NCI-H69 (cell line): ENCODE measurements around the gene BIRC7.

Experiments used
- DNase-seq: peaks from one replicate; lab custom pipeline; 2025; lab: John Stamatoyannopoulos, UW

BIRC7 gene

DNA sequence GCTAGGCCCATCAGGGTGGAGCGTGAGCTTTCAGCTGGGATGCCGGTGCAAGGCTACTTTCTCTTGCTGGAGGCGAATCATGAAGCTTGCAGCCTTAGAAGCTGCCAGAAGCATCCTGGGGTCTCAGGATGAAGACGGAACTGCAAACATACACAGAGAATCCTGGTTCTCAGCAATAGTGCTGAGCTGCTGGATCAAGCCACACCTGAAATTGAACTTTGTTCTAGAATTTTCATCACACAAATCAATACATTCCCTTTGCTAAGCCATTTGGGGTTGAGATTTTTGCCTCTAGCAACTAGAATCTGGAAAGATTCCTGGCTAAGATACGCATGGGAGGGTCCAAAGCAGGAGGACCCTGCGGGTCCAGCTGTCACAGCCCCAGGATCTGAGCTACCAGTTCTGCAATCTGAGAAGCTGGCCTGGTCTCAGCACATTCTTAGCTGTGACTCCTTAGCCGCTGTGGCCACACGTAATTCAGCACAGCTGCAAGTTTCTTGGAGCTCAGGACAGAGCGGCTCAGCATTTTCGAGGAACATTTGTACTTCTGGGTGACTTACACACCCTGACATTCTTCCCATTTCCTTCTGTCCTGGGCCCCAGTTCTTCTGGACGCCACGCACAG, 30.3 kb downstream of the BIRC7 start:
- no peak for DNase-seq

DNA sequence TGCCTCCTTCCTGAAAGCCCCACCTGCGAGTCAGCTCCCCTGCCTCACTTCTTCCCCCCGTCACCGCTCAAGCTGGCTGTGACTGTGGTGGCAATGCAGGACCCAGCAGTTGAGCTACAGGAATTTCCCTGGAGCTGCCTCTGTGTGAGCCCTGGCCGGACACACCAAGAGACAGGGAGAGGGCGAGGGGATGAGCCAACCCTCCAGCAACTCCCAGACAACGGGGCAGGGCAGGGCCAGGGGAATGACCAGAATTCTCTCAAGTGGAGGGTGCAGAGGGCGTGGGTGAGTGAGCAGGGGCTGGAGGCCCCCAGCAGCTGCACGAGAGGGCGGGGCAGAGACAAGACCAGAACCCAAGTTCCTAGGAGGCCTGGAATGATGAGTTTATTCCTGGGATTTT, 32.0 kb downstream of the BIRC7 start:
- no peak for DNase-seq

DNA sequence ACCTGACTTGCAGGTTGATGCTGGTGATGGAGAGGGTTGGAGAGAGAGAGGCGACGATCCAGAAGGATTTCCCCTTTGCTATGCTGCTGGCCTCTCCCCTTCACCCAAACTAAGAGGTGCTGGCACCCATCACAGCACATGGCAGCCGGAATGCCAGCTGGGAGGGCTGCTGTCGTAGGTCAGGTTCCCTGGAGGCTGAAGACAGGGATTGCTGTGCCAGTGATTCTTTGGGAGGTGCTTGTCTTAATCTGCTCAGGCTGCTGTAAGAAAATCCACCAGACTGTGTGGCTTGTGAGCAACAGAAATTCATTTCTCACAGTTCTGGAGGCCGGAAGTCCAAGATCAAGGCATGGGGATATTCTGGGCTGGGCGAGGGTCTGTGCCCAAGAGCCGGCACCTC, 32.6 kb downstream of the BIRC7 start:
- no peak for DNase-seq

DNA sequence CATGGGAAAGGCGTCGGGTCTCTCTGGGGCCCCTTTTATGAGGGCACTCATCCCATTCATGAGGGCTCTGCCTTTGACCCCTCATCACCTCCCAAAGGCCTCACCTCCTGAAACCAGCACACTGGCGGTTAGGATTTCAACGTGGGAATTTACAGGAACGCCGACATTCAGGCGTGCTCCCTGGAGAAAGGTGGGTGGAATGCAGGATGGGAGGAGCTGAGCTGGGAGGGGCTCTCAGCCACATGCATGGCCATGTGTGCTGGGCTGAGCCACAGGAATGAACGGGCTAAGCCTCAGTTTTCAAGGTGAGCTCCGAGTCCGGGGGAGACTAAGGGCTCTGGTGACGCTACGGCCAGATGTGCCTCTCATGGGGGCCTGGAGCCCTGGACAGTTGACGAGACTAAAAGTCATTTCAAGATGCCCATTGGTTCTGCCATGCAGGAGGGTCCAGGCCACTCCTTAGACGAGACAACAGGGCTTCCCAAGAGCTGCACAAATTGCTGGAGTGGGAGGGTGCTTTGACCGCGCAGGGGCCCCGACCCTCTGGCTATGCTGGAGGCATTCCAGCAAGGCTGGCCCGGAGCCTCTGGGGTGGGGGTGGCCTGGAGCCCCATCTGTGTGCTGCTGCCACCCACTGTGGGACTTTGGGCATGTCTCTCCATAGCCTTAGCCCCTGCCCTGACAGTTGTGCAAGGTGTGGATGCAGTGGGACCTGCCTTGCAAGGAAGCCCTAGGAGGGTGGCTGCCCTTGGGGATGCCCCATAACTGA, 33.1 kb downstream of the BIRC7 start:
- no peak for DNase-seq

DNA sequence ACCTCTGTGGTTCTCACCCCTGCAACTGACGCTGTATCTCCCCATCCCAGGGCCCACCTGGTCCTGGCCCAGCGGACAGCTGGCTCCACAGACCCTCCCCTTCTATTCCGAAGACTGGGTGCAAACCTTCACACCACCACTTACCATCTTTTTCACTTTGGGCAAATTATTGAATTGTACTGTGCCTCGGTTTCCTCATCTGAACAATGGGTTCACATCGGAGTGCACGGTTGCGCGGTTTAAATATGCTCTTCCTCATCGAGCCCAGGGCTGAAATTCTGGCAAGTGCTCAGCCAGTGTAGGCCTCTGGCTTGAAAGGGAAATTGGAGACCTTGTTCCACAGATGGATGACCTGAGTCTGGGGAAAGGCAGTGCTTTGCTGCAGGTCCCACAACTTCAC, 34.0 kb downstream of the BIRC7 start:
- DNase-seq = no peak

DNA sequence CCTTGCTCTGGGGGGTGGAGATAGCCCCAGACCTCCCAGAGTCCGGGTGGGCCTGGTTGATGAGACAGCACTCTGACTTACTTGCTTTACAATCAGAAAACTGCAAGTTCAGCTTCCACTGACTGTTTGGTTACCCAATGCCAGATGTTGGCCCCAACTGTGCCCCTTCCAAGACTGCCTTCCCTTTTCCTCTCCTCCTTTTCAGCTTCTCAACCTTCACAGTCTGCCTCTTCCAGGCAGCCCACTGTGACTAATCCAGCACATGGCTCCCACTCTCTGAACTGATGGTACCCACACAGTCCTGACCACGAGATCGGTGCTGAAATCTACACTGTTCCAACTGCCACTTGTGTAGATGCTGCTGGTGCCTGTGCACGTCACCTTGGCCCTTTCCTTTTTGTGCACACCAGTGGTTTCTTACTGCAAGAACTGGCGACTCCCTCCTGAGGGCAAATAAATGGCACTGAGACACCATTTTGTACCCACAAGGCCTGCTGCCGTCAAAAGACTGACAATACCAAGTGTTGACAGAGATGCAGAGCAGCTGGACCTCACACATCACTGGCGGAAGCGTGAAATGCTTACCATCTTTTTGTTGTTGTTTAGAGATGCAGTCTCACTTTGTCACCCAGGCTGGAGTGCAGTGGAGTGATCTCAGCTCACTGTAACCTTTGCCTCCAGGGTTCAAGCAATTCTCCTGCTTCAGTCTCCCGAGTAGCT, 35.1 kb downstream of the BIRC7 start:
- DNase-seq = no peak

DNA sequence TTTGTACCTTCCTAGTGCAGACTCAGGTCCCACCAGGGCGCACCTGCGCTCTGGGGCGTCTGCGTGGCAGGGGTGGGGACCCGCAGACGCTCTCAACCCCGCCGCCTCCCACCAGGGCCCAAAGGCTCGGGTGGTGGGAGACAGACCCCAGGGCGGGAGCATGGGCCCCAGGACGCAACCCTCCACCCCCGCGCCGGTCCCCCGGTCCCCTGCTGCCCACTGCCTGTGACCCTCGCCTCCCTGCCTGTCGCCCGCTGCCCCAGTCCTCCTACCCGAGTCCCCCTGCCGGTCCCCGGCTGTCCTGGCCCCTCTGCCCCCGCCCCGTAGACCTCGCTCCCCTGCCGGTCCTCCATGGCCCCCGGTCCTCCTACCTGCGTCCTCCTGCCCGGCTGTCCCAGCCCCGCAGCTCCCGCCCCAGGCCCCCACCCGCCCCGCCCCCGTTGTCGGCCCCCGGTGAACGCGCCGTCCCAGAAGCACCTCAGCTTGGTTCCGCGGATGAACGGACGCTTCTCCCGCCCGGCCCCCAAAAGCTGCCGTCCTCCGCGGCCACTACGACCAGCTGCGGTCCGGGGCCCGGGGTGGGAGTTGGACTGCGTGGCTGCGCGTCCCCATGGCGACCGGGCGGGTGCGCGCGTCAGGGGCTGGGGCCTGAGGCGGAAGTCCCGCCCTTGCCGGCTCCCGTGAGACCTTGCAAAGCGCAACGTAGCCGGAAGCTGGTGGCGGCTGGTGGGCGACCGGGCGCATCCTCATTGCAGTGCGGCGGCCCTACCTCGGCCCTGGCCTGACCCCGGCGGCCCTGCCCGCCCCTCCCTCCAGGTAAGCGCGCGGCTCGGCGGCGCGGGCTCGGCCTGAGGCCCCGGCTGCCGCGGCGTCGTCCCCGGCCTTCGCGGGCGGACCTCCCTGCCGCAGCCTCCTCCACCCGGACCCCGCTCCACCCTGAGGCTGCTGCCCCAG, 36.7 kb downstream of the BIRC7 start, which contains the start of gene ARFGAP1:
Gene ARFGAP1 (plus strand): TSS at position 709 of the 954 bp plus-strand sequence. CDS start 2,768 bp downstream, outside the sequence.
- peak; percentile 88 for DNase-seq

DNA sequence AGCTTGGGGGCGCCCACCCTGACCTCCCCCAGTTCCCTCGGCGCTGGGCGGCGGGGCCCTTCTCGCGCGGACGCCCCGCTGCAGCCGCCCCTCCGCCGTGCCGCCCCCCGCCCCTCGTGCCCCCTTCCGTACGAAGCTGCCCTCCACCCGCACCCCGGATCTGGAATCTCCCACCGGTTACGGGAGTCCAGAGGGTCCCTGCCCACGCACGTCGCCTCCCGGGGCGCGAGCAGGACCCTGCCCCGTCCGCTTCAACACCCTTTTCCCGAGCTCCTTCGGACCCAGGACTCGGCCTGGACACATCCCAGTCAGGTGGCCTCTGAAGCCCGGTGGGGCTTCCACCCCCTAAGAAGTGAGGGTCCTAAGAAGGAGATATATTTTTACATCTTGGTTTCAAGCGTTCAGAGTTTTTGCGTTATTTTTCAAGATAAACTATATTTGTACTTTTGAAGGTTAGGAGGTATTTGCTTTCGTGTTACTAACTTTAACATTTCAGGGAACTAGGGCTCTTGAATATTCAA, 37.4 kb downstream of the BIRC7 start:
- no peak for DNase-seq

DNA sequence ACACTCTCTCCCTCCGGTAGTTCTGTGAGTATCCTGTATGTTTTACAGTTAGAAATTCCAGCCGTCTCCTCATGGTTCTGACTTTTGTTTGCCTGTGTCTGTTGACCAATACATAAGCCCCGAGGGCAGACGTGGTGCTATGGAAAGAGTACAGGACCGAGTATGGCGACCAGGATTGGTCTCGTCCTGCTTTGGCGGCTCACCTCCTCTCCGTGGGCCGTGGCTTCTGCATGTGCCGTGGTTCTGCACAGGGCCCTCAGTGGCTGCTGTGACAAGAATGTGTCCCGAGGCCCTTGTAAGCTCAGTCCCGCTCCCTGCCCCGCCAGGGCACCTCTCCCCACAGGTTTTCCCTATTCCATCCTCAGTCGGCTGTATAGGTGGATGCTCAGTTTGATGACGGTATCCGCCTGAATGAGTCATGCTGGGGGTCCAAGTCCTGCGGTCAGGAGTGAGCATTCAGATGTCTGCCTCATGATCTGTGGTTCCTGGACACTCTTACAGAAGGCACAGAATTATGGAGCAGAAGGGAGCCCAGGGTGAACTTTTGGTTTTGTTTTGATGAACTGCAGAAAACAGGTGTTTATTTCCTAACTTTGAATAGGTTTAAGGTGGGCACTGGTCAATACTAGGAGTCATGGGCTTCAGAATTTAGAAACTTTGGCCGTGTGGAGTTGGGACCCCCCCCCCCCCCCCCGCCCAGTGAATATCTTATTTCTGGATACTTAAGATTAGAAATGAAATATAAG, 38.1 kb downstream of the BIRC7 start:
- peak; percentile 10 for DNase-seq

DNA sequence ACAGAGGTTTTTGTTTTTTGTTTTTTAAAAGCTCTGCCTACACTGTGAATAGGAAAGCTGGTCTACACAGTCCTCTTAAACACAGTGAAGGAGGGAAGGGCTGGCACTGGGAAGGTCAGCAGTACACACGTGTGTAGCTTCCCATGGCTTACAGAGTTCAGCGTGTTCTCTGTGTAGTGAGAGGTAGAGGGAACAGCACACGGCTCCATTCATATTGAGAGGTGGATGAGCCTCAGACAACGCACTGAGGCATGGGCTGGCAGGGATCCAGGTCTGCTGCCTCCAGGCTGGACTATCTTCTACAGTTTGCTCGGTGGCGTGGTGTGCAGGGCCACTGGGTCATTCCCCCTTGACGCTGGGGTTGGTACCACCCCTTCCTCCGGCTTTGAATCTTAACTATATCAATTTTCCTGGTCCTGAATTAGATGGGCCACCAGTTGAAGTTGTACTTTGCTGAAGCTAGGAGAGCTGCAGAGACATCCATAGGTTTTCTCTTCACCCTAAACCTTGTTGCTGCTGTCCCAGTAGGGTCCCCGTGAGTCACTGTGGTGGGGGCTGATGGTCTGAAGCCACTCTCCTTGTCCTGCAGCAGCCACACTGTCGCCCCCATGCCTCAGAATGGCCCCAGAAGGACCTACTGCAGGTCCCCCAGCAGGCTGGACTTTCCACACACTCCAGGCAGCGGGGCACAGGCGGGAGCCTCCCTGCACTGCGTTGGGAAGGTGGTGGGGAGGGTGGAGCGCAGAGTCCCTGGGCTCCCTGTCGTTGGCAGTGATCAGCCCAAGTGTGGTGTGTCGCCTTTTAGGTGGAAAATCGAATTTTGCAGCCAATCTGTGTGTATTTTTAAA, 38.9 kb downstream of the BIRC7 start:
- DNase-seq = no peak

DNA sequence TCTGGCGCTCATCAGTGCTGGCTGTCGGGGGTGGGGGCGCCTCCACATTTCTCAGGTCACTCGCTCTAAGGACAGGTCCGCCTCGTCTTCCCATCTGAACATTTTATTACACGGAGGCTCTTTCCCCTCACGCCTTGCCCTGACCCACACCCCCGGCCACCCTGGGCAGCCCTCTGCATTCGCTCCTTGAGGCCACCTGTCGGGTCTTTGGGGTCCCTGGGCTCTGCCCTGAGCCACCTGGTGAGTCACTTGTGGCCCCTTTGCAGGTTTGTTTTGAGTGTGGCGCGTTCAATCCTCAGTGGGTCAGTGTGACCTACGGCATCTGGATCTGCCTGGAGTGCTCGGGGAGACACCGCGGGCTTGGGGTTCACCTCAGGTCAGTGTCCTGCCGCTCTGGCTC, 40.1 kb downstream of the BIRC7 start:
- no peak for DNase-seq

DNA sequence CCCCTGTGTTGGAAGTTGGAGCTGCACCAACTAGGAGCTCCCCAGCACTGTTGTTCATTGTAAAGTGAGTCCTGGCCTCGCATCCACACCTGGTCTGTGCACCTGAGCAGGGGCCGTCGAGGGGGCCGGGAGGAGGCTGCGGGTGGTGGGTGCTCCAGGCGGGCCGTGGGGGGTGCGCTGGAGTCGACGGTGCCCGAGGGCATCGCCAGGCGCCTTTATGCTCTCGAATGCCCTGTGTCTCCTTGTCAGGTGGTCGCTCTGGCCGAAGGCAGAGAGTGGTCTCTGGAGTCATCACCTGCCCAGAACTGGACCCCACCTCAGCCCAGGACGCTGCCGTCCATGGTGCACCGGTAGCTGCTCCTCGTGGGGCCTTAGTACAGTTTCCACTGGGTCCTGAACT, 41.3 kb downstream of the BIRC7 start:
- DNase-seq = no peak

DNA sequence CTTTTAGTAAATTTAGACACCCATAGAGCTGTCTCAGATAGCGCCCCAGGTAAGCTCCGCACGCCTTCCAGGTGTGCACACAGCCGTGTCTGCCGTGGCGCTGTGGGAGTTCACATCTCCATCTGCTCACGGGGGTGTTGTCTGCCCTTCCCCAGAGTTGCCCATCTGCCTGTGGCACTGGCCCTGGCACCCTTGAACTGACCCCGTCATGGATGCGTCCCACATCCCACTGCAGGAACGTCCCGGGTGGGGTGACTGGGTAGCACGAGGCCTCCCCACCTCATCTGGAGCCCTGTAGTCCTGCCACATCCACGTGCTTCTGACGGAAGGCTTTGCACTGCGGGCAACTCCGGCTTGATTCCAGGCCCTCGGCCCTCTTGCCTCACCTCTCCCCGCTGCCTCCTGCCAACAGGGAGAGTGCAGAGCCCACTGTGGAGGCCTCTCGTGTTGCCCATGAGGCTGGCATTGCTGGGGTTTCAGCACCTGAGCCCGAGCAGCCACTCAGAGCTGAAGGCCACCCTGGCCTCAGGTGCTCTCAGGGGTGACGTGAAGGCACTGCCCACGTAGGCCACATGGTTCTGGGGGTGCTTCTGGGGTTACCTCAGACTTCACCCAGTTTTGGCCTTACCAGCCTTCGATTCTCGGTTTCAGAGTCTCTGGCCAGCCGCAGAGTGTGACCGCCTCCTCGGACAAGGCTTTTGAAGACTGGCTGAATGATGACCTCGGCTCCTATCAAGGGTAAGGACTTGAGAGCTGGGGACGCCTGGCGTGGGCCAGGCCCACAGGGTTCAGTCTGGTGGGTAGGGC, 42.0 kb downstream of the BIRC7 start:
- DNase-seq = no peak

DNA sequence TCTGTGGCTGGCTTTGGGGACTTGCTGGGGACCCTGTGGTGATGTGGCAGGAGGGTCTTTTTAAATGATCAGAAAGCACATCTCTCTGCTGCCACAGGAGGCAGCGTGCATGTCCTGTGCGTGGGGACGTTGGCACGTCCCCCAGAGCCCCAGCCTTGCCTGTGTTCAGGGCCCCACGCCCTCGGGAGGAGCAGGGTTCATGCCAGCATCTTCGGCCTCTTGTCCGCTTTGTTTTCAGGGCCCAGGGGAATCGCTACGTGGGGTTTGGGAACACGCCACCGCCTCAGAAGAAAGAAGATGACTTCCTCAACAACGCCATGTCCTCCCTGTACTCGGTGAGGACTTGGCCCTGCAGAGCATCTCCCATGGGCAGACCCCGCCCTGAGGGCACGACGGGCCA, 43.0 kb downstream of the BIRC7 start:
- no peak for DNase-seq

DNA sequence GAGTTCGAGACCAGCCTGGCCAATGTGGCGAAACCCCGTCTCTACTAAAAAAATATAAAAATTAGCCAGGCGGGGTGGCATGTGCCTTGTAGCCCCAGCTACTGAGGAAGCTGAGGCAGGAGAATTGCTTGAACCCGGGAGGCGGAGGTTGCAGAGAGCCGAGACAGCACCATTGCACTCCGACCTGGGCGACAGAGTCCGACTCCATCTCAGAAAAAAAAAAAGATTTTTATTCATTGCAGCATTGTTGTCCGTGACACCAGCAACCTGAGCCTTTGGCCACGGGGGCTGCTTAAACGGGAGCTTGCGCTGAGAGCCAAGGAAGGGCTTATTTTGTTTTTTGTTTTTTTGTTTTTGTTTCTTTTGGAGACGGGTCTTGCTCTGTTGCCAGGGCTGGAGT, 44.2 kb downstream of the BIRC7 start:
- no peak for DNase-seq

DNA sequence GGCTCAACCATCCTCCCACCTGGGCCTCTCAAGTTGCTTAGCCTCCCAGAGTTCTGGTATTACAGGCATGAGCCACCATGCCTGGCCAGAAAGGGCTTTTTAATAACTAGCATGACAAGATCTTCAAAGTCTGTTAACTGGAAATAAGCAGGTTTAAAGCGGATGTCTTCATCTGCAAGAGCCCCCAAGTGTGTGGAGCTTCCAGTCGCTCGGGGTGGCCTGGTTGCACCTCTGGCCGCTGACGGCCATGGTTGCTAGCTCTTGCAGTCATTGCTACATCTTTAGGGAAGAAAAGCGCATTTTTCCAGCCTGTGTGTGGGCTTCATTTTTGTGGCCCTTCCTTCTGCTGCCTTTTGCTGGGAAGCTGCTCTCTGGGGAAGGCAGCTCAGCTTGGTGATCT, 44.7 kb downstream of the BIRC7 start:
- no peak for DNase-seq

DNA sequence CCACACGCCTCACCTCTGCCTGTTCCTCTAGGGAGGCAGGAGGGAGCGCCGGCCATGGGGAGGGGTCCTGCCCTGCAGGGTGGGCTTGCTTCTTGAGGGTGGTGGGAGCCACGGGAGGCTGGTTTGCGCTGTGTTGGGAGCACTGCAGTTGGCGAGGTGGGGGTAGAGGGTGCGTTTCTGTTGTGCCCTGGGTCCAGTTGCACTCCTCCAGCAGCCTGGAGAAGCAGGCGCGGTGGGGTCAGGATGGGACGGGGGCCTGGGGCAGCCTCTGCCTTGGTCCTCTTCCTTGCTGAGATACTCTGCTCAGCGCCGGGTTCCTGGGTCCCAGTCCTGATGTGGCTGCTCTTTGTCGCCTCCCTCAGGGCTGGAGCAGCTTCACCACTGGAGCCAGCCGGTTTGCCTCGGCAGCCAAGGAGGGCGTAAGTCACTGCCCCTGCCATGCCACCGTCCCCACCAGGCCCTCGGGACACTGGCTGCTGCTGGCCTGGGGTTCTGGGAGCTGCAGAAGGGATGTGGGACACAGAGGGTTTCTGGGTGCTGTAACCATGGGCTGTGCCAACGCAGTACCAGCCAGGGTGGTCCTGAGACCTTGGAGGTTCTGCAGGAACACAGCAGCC, 45.3 kb downstream of the BIRC7 start:
- peak; percentile 3 for DNase-seq

DNA sequence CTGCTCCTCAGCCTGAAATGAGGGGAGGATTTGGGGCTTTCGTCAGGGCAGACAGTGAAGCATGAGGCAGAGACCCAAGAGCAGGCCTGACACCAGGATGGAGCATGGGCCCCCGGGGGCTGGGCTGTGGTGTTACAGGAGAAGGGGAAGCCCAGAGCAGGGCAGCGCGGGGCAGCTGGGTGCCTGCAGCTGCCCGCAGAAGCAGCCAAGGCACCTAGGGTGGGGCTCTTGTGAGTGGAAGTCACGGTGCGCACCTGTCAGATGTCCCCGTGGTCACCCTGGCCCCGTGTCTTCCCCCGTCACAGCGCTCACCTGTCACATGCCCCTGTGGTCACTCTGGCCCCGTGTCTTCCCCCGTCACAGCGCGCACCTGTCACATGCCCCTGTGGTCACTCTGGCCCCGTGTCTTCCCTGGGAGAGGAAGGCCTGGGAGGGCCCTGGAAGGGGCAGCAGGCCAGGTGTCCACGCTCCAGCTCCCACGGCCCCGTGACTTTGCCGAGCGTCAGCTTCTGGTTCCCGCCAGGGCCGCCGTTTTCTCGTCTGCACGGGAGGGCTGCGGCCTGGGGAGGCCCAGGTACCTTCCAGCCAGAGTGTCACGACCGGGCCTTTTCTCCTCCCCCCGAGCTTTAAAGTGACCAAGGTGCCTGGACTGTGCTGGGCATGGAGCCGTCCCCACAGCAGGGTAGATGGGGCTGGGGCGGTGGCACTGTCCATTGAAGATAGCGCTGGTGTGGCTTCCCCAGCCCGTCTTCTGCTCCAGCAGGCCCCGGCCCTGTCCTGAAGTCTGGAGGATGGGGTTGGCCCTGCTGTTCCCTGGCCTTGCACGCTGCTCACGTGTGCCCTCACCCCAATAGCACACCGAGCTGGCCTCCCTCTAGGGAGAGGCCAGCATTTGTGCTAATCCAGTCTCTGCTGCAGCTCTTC, 46.3 kb downstream of the BIRC7 start:
- no peak for DNase-seq
